Right atrium auricular region (tissue), 2 donors: ENCODE measurements around the gene CAMK2N1. TPM values are rescaled to one million over a fixed set of nuclear protein-coding genes. Genes with fewer than 3 reads are reported as not detected.

Source experiments
- DNase-seq: peaks from one replicate; pipeline ENCODE4 v3.0.0-alpha.2; 2019; ENCODE audit warnings: low spot score
- H3K27ac ChIP-seq, 2 donors: fragments of 200-600 bp; sonication (generic); 1 replicate in 1 of 2; 2 replicates in 1 of 2; pipeline ENCODE4 v1.5.1; 2016 to 2019
- H3K27me3 ChIP-seq, 2 donors: fragments of 200-600 bp; sonication (generic); one replicate each; pipeline versions ENCODE4 v1.5.1 to v1.6.0; 2017 to 2019
- H3K36me3 ChIP-seq: fragments of 200-600 bp; sonication (generic); one replicate; pipeline ENCODE4 v1.5.1; 2016
- H3K4me1 ChIP-seq, 2 donors: fragments of 200-600 bp; sonication (generic); one replicate each; pipeline versions ENCODE4 v1.5.1 to v1.6.0; 2017 to 2019
- H3K4me3 ChIP-seq, 2 donors: fragments of 200-600 bp; sonication (generic); 1 replicate in 1 of 2; 2 replicates in 1 of 2; pipeline ENCODE4 v1.5.1; 2017 to 2019; ENCODE audit warnings: mild to moderate bottlenecking in 1 of 2, moderate library complexity in 1 of 2
- H3K9me3 ChIP-seq, 2 donors: fragments of 200-600 bp; sonication (generic); one replicate each; pipeline ENCODE4 v1.5.1; 2019
- total RNA-seq, 2 donors: library from RNA; depleted of rRNA; stranded (reverse); fragments of >200 nt; gene quantifications; one replicate each; pipeline ENCODE4 v1.1.0, GENCODE V29; 2016
- TF ChIP-seq, protein P1 (sequence below), 2 donors: fragments of 200-600 bp; sonication (generic); IDR thresholded peaks; one replicate each; pipeline ENCODE4 v1.5.1; 2019; ENCODE audit warnings: antibody characterized with exemption in 2 of 2

The CAMK2N1 gene
- total RNA-seq, 2 donors from 2014 or later: 5.3 to 13.4 TPM

DNA sequence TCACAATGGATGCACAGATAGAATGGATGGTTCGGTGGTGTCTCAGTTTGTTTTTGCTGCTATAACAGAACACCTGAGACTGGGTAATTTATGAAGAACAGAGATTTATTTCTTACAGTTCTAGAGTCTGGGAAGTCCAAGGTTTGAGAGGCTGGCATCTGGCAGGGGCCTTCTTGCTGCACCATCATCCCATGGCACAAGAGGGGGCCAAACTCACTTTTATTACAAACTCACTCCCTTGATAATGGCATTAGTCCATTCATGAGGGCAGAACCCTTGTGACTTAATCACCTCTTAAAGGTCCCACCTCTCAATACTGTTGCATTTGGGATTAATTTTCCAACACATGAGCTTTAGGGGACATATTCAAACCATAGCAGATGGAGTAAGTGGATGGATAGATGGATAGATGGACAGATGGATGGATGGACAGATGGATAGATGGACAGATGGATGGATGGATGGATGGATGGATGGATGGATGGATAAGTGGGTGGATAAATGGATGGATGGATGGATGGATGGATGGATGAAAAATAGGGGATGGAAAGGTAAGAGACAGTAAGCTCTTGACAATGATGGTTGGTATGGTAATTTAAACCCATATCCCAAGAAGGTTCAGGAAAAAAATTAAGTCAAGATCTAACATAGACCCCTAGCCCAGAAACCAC is 16.5 kb downstream of the CAMK2N1 start:
- H3K36me3 ChIP-seq: no peaks in the 10 kb centered on the region
- H3K27me3 ChIP-seq: no peaks in the 10 kb centered on the region
- H3K4me3 ChIP-seq: no peak overlapping the region
- no peak for DNase-seq
- no peaks in the 10 kb centered on the region for H3K9me3 ChIP-seq
- TF ChIP-seq, protein P1, sequence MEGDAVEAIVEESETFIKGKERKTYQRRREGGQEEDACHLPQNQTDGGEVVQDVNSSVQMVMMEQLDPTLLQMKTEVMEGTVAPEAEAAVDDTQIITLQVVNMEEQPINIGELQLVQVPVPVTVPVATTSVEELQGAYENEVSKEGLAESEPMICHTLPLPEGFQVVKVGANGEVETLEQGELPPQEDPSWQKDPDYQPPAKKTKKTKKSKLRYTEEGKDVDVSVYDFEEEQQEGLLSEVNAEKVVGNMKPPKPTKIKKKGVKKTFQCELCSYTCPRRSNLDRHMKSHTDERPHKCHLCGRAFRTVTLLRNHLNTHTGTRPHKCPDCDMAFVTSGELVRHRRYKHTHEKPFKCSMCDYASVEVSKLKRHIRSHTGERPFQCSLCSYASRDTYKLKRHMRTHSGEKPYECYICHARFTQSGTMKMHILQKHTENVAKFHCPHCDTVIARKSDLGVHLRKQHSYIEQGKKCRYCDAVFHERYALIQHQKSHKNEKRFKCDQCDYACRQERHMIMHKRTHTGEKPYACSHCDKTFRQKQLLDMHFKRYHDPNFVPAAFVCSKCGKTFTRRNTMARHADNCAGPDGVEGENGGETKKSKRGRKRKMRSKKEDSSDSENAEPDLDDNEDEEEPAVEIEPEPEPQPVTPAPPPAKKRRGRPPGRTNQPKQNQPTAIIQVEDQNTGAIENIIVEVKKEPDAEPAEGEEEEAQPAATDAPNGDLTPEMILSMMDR (IDR thresholded peaks at IDR 0.05): no peak
- H3K4me1 ChIP-seq: peaks cover 0 to 4% of the 10 kb centered on the region in 2 donors
- H3K27ac ChIP-seq: no peak overlapping the region

DNA sequence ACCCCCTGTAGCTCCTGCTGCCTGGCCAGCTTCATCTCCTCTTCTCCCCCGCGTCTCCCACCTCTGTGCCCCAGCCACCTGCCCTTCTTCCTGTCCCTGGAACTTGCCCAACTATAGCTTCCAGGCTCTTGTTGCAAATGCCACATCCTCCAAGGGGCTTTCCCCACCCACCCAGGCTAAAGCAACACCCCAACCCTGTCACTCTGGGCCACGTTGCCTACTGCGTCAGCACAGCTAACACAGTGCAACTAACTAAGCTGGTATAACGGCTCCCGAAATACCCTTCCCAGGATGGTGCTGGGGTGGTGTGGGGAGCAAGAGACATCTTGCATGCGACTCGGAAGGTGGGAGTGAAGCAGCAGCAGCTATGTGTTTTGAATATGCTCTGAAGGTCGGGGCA is 19.7 kb downstream of the CAMK2N1 start:
- Histone ChIP-seq H3K4me1 (no peaks in the 10 kb centered on the region), H3K27ac (no peak overlapping the region), H3K36me3 (no peaks in the 10 kb centered on the region), H3K4me3 (no peak overlapping the region), H3K9me3 (no peaks in the 10 kb centered on the region), H3K27me3 (no peaks in the 10 kb centered on the region)
- TF ChIP-seq, protein P1 (IDR thresholded peaks at IDR 0.05): no peak
- no peak for DNase-seq

DNA sequence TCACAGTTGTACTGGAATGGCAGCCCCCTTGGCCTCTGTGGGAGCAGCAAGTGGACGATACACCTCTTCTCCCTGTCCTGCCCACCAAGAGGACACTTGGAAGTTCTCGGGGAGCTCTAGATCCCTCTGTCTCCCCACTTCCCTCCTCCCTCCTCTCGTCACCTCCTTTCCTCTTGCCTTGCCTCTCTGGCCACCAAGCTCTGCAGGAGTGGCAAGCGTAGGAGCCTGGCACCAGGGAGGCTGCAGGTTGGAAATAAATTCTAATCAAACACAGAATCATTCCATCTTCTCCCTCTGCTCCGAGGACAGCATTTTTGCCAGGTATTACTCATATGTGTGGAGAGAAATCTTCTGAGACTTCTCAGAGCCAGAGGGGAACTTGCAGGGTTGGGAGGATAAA is 20.8 kb downstream of the CAMK2N1 start:
- H3K36me3 ChIP-seq: no peaks in the 10 kb centered on the region
- no peak overlapping the region for H3K27ac ChIP-seq
- TF ChIP-seq, protein P1 (IDR thresholded peaks at IDR 0.05): no peak
- H3K4me3 ChIP-seq: no peak overlapping the region
- no peak for DNase-seq
- H3K9me3 ChIP-seq: no peaks in the 10 kb centered on the region
- no peaks in the 10 kb centered on the region for H3K27me3 ChIP-seq
- no peaks in the 10 kb centered on the region for H3K4me1 ChIP-seq

DNA sequence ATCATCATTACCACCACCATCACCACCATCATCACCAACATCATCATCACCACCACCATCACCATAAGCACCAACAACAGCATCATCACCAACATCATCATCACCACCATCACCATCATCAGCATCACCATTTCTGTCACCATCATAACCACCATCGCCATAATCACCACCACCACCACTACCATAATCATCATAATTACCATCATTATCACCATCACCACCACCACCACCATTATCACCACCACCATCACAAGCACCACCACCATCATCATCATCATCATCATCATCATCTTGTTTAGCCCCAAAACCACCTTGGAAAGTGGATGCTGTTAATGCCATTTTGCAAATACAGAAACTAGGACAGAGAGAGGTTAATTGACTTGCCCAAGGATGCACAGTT is 22.5 kb downstream of the CAMK2N1 start:
- no peak for DNase-seq
- no peaks in the 10 kb centered on the region for H3K9me3 ChIP-seq
- H3K4me3 ChIP-seq: no peak overlapping the region
- TF ChIP-seq, protein P1 (IDR thresholded peaks at IDR 0.05): no peak
- no peaks in the 10 kb centered on the region for H3K4me1 ChIP-seq
- H3K27me3 ChIP-seq: no peaks in the 10 kb centered on the region
- no peaks in the 10 kb centered on the region for H3K36me3 ChIP-seq
- H3K27ac ChIP-seq: no peak overlapping the region

DNA sequence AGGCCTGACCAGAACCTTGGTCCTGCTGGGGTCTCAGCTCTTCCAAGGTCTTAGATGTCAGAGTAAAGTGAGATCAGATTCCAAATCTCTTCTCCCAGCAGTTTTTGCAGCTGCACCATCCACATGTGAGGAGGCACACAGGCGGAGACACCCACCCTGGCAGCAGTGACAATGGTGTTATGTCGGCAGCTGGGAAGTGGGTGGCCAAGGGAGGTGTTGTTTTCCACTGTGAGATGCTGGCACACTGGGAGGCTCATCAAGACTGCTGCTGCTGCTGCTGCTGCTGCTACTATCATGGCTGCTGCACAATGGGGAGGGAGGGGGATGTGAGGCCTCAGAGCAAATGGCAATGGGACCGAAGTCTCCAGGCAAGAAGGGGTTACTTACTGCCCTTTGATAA is 23.6 kb downstream of the CAMK2N1 start:
- TF ChIP-seq, protein P1 (IDR thresholded peaks at IDR 0.05): no peak
- H3K9me3 ChIP-seq: no peaks in the 10 kb centered on the region
- H3K27ac ChIP-seq: no peak overlapping the region
- no peaks in the 10 kb centered on the region for H3K36me3 ChIP-seq
- no peak overlapping the region for H3K4me3 ChIP-seq
- no peaks in the 10 kb centered on the region for H3K27me3 ChIP-seq
- no peak for DNase-seq
- no peaks in the 10 kb centered on the region for H3K4me1 ChIP-seq

DNA sequence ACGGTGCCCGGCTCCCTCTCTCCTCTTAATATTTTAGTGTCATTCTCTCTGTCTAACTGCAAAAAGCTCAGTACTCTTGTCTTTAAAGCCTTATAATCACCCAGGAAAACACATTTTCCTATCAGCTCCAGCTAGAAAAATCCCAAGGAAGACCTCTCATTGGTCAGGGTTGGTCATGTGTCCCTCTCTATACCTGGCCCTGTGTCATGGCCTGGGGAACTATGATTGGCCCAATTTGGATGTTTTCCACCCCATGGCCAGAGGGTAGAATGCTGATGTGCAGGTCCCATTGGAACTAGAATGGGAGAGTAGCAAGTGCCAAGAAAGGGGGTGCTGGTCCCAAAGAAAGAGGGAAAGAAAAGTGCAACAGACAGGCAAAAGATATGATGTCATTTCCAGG is 27.3 kb downstream of the CAMK2N1 start:
- no peak overlapping the region for H3K4me3 ChIP-seq
- TF ChIP-seq, protein P1 (IDR thresholded peaks at IDR 0.05): no peak
- H3K27ac ChIP-seq: no peak overlapping the region
- H3K36me3 ChIP-seq: no peaks in the 10 kb centered on the region
- H3K9me3 ChIP-seq: no peaks in the 10 kb centered on the region
- H3K27me3 ChIP-seq: no peaks in the 10 kb centered on the region
- H3K4me1 ChIP-seq: no peaks in the 10 kb centered on the region
- DNase-seq: no peak
